ENCODE results near the gene CNNM1.

DNA sequence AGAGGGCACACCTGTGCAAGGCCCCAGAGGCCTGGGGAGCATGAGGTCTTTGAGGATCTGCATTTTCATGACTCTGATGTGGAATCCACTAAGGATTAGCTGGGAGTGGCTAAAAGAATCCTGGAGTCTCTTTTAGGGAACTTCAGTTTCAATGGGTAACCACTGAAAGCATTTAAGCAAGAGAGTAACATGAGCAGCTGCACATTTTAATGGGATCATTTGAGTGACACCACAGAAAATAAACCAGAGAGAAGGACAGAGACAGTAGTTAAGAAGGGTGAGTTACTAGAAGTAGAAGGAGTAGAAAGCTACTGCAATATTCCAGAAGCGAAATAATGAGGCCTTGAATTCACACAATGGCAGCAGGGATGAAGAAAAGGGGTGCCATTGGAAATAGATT, 96.0 kb downstream of the CNNM1 start:
- TF ChIP-seq, protein P1, sequence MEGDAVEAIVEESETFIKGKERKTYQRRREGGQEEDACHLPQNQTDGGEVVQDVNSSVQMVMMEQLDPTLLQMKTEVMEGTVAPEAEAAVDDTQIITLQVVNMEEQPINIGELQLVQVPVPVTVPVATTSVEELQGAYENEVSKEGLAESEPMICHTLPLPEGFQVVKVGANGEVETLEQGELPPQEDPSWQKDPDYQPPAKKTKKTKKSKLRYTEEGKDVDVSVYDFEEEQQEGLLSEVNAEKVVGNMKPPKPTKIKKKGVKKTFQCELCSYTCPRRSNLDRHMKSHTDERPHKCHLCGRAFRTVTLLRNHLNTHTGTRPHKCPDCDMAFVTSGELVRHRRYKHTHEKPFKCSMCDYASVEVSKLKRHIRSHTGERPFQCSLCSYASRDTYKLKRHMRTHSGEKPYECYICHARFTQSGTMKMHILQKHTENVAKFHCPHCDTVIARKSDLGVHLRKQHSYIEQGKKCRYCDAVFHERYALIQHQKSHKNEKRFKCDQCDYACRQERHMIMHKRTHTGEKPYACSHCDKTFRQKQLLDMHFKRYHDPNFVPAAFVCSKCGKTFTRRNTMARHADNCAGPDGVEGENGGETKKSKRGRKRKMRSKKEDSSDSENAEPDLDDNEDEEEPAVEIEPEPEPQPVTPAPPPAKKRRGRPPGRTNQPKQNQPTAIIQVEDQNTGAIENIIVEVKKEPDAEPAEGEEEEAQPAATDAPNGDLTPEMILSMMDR (IDR thresholded peaks at IDR 0.05) = no peak
- TF ChIP-seq ZFX (IDR thresholded peaks at IDR 0.05; ENCODE audit: borderline replicate concordance) = no peak
